ENCODE data around the gene ERFL. TPM values are rescaled to one million over a fixed set of nuclear protein-coding genes. Genes with fewer than 3 reads are reported as not detected.
A peak's percentile ranks its signal among the peaks of the same experiment; 100 is the strongest.

The ERFL gene
- total RNA-seq, 1 experiment from 2014 or later: 0.79 TPM

DNA sequence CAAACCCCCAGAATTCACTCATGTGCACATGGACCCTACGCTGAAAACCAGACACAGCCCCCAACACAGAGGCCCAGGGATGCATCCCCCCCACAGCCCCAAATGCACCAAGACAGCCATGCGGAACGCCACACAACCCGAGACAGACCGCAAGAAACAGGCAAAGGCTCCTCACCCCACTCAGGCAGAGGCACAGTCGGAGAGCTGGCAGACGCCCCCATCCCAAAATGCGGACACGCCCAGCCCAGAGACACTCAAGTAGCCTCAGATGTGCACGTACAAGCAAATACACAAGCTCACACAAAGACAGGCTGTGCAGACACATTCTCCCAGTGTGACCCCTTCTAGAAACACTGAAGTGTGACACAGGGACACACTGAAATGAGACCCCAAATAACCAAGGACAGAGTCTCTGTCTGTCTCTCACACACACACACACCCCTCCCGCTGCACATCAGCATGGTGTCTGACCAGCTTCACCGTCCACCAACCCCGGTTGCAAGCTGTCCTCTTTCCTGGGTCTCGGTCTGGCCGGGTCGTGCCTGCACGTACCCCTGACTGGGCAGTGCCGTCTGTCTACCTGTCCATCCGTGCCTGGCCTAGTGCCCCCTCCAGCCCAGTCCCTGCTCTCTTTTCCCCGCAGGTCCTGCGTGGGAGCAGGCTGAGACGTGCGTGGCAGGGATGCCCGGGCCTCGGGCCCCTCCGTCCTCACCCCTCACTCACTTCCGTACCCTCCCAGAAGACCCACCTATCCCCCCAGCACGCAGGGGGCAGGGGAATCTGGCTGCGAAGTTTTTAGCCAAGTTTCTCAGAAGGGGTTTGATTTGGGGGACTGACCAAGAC, 16.1 kb downstream of the ERFL start:
- no peak overlapping the region for H3K4me3 ChIP-seq (replicated peaks in 1 of 2; ENCODE audit: low read depth in 1 of 2, low read length in 2 of 2)
- H3K9me3 ChIP-seq (ENCODE audit: control insufficient read depth in 1 of 2, insufficient read depth in 1 of 2, low read depth in 1 of 2, low read length in 2 of 2): no peaks in the 10 kb centered on the region
- H4K20me1 ChIP-seq (ENCODE audit: insufficient read depth): no peaks in the 10 kb centered on the region
- TF ChIP-seq SP1 (IDR thresholded peaks at IDR 0.05; ENCODE audit: low read depth): no peak
- TF ChIP-seq POLR2AphosphoS5 (IDR thresholded peaks at IDR 0.05; ENCODE audit: low read depth, low read length): peak; percentile 46; the same call in 1 of the 2 replicates
- H3K9ac ChIP-seq (ENCODE audit: low read length): no peak overlapping the region
- H3K4me1 ChIP-seq (ENCODE audit: control insufficient read depth in 1 of 2, insufficient read depth in 2 of 2, low read length in 2 of 2): no peaks in the 10 kb centered on the region
- ATAC-seq (0 out of 2 replicates have a peak, but pooled peaks have one; percentile 12), DNase-seq (ENCODE audit: low read depth, low spot score) (no peak)
- no peak overlapping the region for H3K4me2 ChIP-seq (ENCODE audit: low read length)
- no TSS peak for BruUV-seq (replicated peaks)
- ChIA-PET RAD21 (ENCODE audit: low non-redundant PET in 1 of 2, low total read pairs in 2 of 2, uncharacterized antibody in 2 of 2, unreplicated experiment in 2 of 2) (no interaction called here), POLR2A (interaction anchor here (0.6 kb wide), 1 partner anchor 12 kb away, joined by 4 read pairs; no protein-coding TSS in a partner anchor), CTCF (no interaction called here)
- no peaks in the 10 kb centered on the region; a peak in 2 of 4 replicates for H3K36me3 ChIP-seq (ENCODE audit: control insufficient read depth in 1 of 2, insufficient read depth in 2 of 2, low read length in 2 of 2)
- H3K27me3 ChIP-seq (ENCODE audit: insufficient read depth, low read length): no peaks in the 10 kb centered on the region; the same call in 1 of the 2 replicates
- intact Hi-C loops (cut with micrococcal nuclease): no loop called here
- no peak overlapping the region for H3K27ac ChIP-seq (ENCODE audit: low read depth, low read length)
- no peaks in the 10 kb centered on the region for H3K9me2 ChIP-seq (ENCODE audit: insufficient read depth)
- no peaks in the 10 kb centered on the region for H3K79me2 ChIP-seq (ENCODE audit: insufficient read depth, low read length)
- H2AFZ ChIP-seq (ENCODE audit: low read depth, low read length, poor library complexity, severe bottlenecking): no peak overlapping the region

DNA sequence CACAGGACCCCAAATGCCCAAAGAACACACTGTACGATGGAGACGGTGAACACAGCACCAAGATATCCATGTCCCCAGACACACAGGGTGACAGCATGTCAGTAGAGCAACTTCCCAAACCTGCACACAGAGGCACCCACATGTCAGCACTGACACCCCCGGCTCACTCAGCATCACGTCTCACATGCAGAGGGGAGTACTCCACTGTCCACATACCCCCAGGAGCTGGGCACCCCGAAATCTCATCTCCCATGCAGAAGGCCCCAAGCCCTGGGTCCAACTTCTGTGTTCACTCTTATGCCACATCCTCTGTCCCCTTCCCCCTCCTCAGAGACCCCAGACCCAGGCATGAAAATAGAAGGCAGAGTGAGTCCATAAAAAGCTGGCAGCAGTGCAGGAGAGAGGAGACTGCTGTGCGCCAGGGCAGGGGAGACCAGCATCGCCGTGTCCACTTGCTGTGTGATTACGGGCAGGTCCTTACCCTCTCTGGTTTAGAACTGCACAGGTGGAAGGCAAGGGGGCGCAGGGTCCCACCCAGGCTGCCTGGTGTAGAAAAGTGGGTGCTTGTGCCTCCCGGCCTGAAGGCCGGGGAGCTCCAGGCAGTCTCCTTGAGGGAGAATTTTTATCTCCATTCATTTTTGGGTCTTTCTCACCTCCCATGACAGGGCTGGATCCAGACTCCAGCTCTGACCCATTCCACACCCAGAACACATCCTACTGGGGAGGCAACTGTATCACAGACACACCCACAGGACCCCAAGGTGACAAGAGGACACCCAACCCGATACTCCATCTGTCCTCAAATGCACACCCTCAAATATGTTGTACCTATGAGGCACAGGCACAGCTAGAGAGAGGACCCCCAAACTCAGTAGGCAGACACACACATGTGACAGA, 17.0 kb downstream of the ERFL start:
- DNase-seq (ENCODE audit: low read depth, low spot score) (no peak), ATAC-seq (no peak)
- Histone ChIP-seq H3K27me3 (ENCODE audit: insufficient read depth, low read length) (no peaks in the 10 kb centered on the region; the same call in 1 of the 2 replicates), H3K4me1 (ENCODE audit: control insufficient read depth in 1 of 2, insufficient read depth in 2 of 2, low read length in 2 of 2) (no peaks in the 10 kb centered on the region), H3K79me2 (ENCODE audit: insufficient read depth, low read length) (no peaks in the 10 kb centered on the region), H4K20me1 (ENCODE audit: insufficient read depth) (no peaks in the 10 kb centered on the region), H3K27ac (ENCODE audit: low read depth, low read length) (no peak overlapping the region), H3K9me3 (ENCODE audit: control insufficient read depth in 1 of 2, insufficient read depth in 1 of 2, low read depth in 1 of 2, low read length in 2 of 2) (no peaks in the 10 kb centered on the region), H3K9ac (ENCODE audit: low read length) (no peak overlapping the region), H3K9me2 (ENCODE audit: insufficient read depth) (no peaks in the 10 kb centered on the region), H3K36me3 (ENCODE audit: control insufficient read depth in 1 of 2, insufficient read depth in 2 of 2, low read length in 2 of 2) (peaks cover 0 to 3% of the 10 kb centered on the region in 2 experiments; a peak in 3 of 4 replicates), H2AFZ (ENCODE audit: low read depth, low read length, poor library complexity, severe bottlenecking) (no peak overlapping the region), H3K4me2 (ENCODE audit: low read length) (no peak overlapping the region), H3K4me3 (replicated peaks in 1 of 2; ENCODE audit: low read depth in 1 of 2, low read length in 2 of 2) (no peak overlapping the region)
- ChIA-PET RAD21 (ENCODE audit: low non-redundant PET in 1 of 2, low total read pairs in 2 of 2, uncharacterized antibody in 2 of 2, unreplicated experiment in 2 of 2) (no interaction called here), CTCF (no interaction called here), POLR2A (interaction anchor here (0.6 kb wide), 1 partner anchor 12 kb away, joined by 4 read pairs; no protein-coding TSS in a partner anchor)
- intact Hi-C loops (cut with micrococcal nuclease): no loop called here
- TSS peak; percentile 14 for BruUV-seq (replicated peaks)
- TF ChIP-seq POLR2A (IDR thresholded peaks at IDR 0.05; ENCODE audit: borderline replicate concordance, extremely low read depth, insufficient read depth, insufficient read length): no peak
- TF ChIP-seq RAD21 (IDR thresholded peaks at IDR 0.05; ENCODE audit: low read depth): no peak
- TF ChIP-seq, protein P1, sequence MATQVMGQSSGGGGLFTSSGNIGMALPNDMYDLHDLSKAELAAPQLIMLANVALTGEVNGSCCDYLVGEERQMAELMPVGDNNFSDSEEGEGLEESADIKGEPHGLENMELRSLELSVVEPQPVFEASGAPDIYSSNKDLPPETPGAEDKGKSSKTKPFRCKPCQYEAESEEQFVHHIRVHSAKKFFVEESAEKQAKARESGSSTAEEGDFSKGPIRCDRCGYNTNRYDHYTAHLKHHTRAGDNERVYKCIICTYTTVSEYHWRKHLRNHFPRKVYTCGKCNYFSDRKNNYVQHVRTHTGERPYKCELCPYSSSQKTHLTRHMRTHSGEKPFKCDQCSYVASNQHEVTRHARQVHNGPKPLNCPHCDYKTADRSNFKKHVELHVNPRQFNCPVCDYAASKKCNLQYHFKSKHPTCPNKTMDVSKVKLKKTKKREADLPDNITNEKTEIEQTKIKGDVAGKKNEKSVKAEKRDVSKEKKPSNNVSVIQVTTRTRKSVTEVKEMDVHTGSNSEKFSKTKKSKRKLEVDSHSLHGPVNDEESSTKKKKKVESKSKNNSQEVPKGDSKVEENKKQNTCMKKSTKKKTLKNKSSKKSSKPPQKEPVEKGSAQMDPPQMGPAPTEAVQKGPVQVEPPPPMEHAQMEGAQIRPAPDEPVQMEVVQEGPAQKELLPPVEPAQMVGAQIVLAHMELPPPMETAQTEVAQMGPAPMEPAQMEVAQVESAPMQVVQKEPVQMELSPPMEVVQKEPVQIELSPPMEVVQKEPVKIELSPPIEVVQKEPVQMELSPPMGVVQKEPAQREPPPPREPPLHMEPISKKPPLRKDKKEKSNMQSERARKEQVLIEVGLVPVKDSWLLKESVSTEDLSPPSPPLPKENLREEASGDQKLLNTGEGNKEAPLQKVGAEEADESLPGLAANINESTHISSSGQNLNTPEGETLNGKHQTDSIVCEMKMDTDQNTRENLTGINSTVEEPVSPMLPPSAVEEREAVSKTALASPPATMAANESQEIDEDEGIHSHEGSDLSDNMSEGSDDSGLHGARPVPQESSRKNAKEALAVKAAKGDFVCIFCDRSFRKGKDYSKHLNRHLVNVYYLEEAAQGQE (IDR thresholded peaks at IDR 0.05; ENCODE audit: low read depth): no peak
- TF ChIP-seq, protein P2, sequence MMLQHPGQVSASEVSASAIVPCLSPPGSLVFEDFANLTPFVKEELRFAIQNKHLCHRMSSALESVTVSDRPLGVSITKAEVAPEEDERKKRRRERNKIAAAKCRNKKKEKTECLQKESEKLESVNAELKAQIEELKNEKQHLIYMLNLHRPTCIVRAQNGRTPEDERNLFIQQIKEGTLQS (IDR thresholded peaks at IDR 0.05): no peak
- TF ChIP-seq SIN3A (IDR thresholded peaks at IDR 0.05; ENCODE audit: low read depth): no peak
- TF ChIP-seq ELF1 (IDR thresholded peaks at IDR 0.05; ENCODE audit: borderline replicate concordance, low read depth): no peak
- no peak for TF ChIP-seq SRF (IDR thresholded peaks at IDR 0.05; ENCODE audit: low read depth)
- no peak for TF ChIP-seq YY1 (IDR thresholded peaks at IDR 0.05; ENCODE audit: extremely low read depth, insufficient replicate concordance, low read depth, low read length)
- TF ChIP-seq, protein P3, sequence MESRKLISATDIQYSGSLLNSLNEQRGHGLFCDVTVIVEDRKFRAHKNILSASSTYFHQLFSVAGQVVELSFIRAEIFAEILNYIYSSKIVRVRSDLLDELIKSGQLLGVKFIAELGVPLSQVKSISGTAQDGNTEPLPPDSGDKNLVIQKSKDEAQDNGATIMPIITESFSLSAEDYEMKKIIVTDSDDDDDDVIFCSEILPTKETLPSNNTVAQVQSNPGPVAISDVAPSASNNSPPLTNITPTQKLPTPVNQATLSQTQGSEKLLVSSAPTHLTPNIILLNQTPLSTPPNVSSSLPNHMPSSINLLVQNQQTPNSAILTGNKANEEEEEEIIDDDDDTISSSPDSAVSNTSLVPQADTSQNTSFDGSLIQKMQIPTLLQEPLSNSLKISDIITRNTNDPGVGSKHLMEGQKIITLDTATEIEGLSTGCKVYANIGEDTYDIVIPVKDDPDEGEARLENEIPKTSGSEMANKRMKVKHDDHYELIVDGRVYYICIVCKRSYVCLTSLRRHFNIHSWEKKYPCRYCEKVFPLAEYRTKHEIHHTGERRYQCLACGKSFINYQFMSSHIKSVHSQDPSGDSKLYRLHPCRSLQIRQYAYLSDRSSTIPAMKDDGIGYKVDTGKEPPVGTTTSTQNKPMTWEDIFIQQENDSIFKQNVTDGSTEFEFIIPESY (IDR thresholded peaks at IDR 0.05; ENCODE audit: extremely low read depth, insufficient replicate concordance, low read length): no peak

Data from HCT116 (cell line).